Measurements from ENCODE around the gene PDXK. TPM values are rescaled to one million over a fixed set of nuclear protein-coding genes. Genes with fewer than 3 reads are reported as not detected.
"Not testable (repeated sequence)": the region's sequence is repeated elsewhere in the genome, so short reads cannot be mapped to it uniquely, and the experiment has no call there.

PDXK gene
- polyA plus RNA-seq, 4 donors = 65.4 to 105 (median 67.6) TPM

DNA sequence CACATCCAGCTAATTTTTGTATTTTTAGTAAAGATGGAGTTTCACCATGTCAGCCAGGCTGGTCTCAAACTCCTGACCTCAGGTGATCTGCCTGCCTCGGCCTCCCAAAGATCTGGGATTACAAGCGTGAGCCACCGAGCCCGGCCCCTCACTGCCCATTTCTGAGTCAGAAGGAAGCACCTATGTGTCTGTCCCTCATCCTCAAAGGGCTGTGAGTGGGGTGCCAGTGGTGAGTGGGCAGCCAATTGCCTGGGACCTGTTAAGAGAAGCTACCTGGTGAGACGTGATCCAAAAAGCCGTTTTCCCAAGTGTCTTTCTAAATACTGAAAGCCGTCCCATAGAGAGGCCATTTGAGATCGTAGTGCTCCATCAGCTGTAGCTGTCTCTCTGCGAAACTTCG, 27.1 kb upstream of the PDXK start:
- Histone ChIP-seq H3K9me3 (ENCODE audit: control insufficient read depth in 2 of 2, insufficient read depth in 1 of 2, low read depth in 1 of 2, low read length in 1 of 2) (no peaks in the 10 kb centered on the region), H3K4me1 (ENCODE audit: control insufficient read depth in 3 of 3, insufficient read depth in 2 of 3, low read depth in 1 of 3, low read length in 2 of 3) (no peaks in the 10 kb centered on the region), H3K27me3 (ENCODE audit: control insufficient read depth in 3 of 3, insufficient read depth in 3 of 3, low read length in 3 of 3) (no peaks in the 10 kb centered on the region), H3K36me3 (ENCODE audit: control insufficient read depth in 3 of 3, insufficient read depth in 2 of 3, low read depth in 1 of 3, low read length in 3 of 3) (peaks cover 9 to 88% (median 14%) of the 10 kb centered on the region in 3 donors), H3K4me3 (ENCODE audit: low read depth in 1 of 3, low read length in 3 of 3) (no peak overlapping the region), H3K27ac (ENCODE audit: low read depth in 1 of 3, low read length in 2 of 3) (no peak overlapping the region)
- DNase-seq (no peak), FAIRE-seq (no peak)
- 88 to 97% (median 96%) methylated on average over 10 of the region's 10 CpGs for WGBS, 3 donors

DNA sequence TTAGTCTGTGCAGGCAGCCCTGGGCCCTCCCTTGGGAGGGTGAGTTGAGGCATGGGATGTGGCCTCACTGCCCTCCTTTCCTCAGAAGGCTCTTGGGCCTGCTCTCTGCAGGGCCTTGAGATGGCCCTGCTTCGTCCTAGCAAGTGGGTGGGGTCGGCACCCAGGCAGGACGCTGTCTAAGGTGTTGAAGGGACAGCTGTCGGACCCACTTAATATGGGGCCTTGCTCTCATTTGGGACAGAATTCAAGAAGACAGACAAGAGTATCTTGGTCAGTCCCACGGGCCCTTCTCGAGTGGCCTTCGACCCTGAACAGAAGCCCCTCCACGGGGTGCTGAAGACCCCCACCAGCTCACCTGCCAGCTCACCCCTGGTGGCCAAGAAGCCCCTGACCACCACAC, 26.0 kb upstream of the PDXK start:
- H3K27me3 ChIP-seq (ENCODE audit: control insufficient read depth in 3 of 3, insufficient read depth in 3 of 3, low read length in 3 of 3) = no peaks in the 10 kb centered on the region
- no peak overlapping the region for H3K27ac ChIP-seq (ENCODE audit: low read depth in 1 of 3, low read length in 2 of 3)
- no peak overlapping the region for H3K4me3 ChIP-seq (ENCODE audit: low read depth in 1 of 3, low read length in 3 of 3)
- H3K9me3 ChIP-seq (ENCODE audit: control insufficient read depth in 2 of 2, insufficient read depth in 1 of 2, low read depth in 1 of 2, low read length in 1 of 2) = no peaks in the 10 kb centered on the region
- H3K36me3 ChIP-seq (ENCODE audit: control insufficient read depth in 3 of 3, insufficient read depth in 2 of 3, low read depth in 1 of 3, low read length in 3 of 3) = peaks cover 7 to 76% (median 11%) of the 10 kb centered on the region in 3 donors
- WGBS, 3 donors = 92 to 94% (median 93%) methylated on average over 8 of the region's 8 CpGs
- FAIRE-seq (no peak), DNase-seq (no peak)
- H3K4me1 ChIP-seq (ENCODE audit: control insufficient read depth in 3 of 3, insufficient read depth in 2 of 3, low read depth in 1 of 3, low read length in 2 of 3) = no peaks in the 10 kb centered on the region

DNA sequence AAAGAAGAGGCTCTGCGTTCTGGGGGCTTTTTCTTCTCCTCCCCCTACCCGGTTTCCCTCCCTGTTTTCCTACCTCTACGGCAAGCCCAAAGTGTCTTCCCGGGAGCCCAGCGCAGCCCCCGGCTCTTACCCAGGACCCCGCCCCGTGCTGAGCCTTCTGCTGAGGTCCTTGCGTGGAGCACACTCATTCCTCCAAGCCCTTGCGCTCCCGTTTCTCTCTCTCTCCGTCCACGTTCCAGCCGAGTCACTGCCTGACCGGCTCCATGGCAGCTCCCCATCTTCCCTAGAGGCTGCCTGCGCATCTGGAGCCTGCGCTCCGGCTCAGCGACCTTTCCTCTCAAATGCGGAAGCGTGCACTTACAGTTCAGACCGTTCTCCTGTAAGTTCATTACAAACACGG, 24.9 kb upstream of the PDXK start:
- Histone ChIP-seq H3K4me1 (ENCODE audit: control insufficient read depth in 3 of 3, insufficient read depth in 2 of 3, low read depth in 1 of 3, low read length in 2 of 3) (peaks cover 0 to 3% (median 0%) of the 10 kb centered on the region in 3 donors), H3K36me3 (ENCODE audit: control insufficient read depth in 3 of 3, insufficient read depth in 2 of 3, low read depth in 1 of 3, low read length in 3 of 3) (peaks cover 3 to 66% (median 4%) of the 10 kb centered on the region in 3 donors), H3K27ac (ENCODE audit: low read depth in 1 of 3, low read length in 2 of 3) (no peak overlapping the region), H3K9me3 (ENCODE audit: control insufficient read depth in 2 of 2, insufficient read depth in 1 of 2, low read depth in 1 of 2, low read length in 1 of 2) (no peaks in the 10 kb centered on the region), H3K27me3 (ENCODE audit: control insufficient read depth in 3 of 3, insufficient read depth in 3 of 3, low read length in 3 of 3) (no peaks in the 10 kb centered on the region), H3K4me3 (ENCODE audit: low read depth in 1 of 3, low read length in 3 of 3) (no peak overlapping the region)
- DNase-seq = no peak
- FAIRE-seq = no peak
- WGBS, 3 donors = 93 to 96% (median 95%) methylated on average over 23 of the region's 23 CpGs

DNA sequence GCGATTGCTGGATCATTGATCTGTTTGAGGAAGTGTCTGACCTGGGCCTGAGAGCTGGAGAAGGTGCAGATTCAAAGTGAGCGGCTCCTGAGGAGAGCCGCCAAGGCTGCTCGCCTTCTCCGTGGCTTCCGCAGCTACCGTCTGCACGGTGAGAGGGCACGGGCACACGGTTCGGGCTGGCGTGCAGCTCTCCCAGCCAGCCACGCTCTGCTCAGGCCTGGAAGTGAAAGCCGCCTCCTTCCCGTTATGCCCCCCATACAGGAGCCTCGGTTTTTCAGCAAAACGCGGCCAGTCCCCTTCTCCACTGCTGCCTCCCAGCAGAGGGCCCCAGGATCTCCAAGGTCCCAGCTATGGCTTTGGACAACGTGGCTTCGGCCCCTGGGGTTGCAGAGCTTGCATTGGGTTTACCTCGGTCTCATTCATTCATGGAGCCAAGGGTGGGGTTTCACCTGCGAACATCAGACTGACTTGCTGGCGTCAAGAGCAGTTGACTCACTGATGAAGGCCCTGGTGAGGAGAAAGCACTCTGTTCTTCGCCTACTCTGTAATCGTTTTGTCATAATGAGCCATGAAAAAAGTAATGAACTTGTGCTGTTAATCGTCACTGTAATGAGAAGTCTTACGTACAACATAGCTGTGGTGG, 24.4 kb upstream of the PDXK start:
- FAIRE-seq (no peak), DNase-seq (no peak)
- Histone ChIP-seq H3K4me1 (ENCODE audit: control insufficient read depth in 3 of 3, insufficient read depth in 2 of 3, low read depth in 1 of 3, low read length in 2 of 3) (peaks cover 0 to 6% (median 0%) of the 10 kb centered on the region in 3 donors), H3K9me3 (ENCODE audit: control insufficient read depth in 2 of 2, insufficient read depth in 1 of 2, low read depth in 1 of 2, low read length in 1 of 2) (no peaks in the 10 kb centered on the region), H3K4me3 (ENCODE audit: low read depth in 1 of 3, low read length in 3 of 3) (no peak overlapping the region), H3K27me3 (ENCODE audit: control insufficient read depth in 3 of 3, insufficient read depth in 3 of 3, low read length in 3 of 3) (no peaks in the 10 kb centered on the region), H3K36me3 (ENCODE audit: control insufficient read depth in 3 of 3, insufficient read depth in 2 of 3, low read depth in 1 of 3, low read length in 3 of 3) (peaks cover 3 to 60% (median 4%) of the 10 kb centered on the region in 3 donors), H3K27ac (ENCODE audit: low read depth in 1 of 3, low read length in 2 of 3) (no peak overlapping the region)
- 92 to 93% (median 92%) methylated on average over 25 to 27 of the region's 27 CpGs for WGBS, 3 donors

DNA sequence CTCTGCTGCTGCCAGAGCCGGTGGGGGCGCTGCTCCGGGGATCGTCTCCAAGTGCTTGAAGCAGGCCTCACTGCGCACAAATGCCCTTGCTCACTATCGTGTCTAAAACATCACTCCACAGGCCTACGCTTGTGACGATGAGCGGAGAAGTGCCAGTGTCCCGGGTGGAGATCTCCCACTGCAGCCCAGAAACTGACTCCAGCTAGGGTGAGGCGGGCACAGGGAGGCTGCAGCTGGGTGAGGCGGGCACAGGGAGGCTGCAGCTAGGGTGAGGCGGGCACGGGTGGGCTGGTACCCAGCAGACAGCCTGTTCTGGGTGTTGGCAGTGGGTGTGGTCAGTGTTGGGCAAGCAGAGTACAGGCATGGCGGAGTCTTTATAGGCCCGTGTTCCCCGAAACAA, 22.7 kb upstream of the PDXK start:
- 90 to 96% (median 93%) methylated on average over 17 of the region's 17 CpGs for WGBS, 3 donors

DNA sequence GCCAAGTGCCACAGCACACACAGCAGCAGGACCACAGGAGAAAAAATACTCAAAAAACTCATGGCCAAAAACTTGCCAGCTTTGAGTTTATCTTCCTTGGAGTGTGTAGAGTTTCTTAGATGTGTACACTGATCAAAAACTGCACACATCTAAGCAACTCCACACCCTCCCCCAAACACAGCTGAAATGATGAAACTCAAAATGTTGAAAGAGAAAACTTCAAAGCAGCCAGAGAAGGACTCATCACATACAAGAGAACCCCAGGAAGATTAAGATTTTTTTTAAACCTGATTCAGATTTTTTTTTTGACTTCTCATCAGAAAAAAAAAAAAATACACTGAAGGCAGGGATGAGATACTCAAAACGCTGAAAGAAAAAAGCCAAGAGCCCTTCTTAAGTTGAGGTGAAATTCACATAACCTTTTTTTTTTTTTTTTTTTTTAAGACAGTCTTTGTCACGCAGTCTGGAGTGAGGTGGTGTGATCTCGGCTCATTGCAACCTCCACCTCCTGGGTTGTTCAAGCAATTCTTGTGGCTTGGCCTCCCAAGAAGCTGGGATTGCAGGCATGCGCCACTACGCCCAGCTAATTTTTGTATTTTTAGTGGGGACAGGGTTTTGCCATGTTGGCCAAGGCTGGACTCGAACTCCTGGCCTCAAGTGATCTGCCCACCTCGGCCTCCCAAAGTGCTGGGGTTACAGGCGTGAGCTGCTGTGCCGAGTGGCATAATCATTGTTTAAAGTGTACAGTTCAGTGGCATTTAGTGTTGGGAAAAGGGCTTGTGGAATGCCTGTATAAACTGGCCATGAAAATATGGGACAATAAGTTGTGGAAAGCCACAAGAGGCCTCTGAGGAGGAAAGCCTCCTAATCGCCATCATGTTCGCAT, 20.9 kb upstream of the PDXK start:
- H3K9me3 ChIP-seq (ENCODE audit: control insufficient read depth in 2 of 2, insufficient read depth in 1 of 2, low read depth in 1 of 2, low read length in 1 of 2) = no peaks in the 10 kb centered on the region
- H3K27me3 ChIP-seq (ENCODE audit: control insufficient read depth in 3 of 3, insufficient read depth in 3 of 3, low read length in 3 of 3) = no peaks in the 10 kb centered on the region
- FAIRE-seq (no peak), DNase-seq (no peak)
- H3K4me3 ChIP-seq (ENCODE audit: low read depth in 1 of 3, low read length in 3 of 3) = no peak overlapping the region
- H3K27ac ChIP-seq (ENCODE audit: low read depth in 1 of 3, low read length in 2 of 3) = no peak overlapping the region
- peaks cover 0 to 16% (median 2%) of the 10 kb centered on the region in 3 donors for H3K4me1 ChIP-seq (ENCODE audit: control insufficient read depth in 3 of 3, insufficient read depth in 2 of 3, low read depth in 1 of 3, low read length in 2 of 3)
- 85 to 88% (median 88%) methylated on average over 11 of the region's 11 CpGs for WGBS, 3 donors
- H3K36me3 ChIP-seq (ENCODE audit: control insufficient read depth in 3 of 3, insufficient read depth in 2 of 3, low read depth in 1 of 3, low read length in 3 of 3) = peaks cover 0 to 29% (median 4%) of the 10 kb centered on the region in 3 donors

More for the DNA sequence above, 22.7 kb upstream of the PDXK start:
- Histone ChIP-seq H3K9me3 (ENCODE audit: control insufficient read depth in 2 of 2, insufficient read depth in 1 of 2, low read depth in 1 of 2, low read length in 1 of 2) (no peaks in the 10 kb centered on the region), H3K27ac (ENCODE audit: low read depth in 1 of 3, low read length in 2 of 3) (no peak overlapping the region), H3K27me3 (ENCODE audit: control insufficient read depth in 3 of 3, insufficient read depth in 3 of 3, low read length in 3 of 3) (no peaks in the 10 kb centered on the region), H3K36me3 (ENCODE audit: control insufficient read depth in 3 of 3, insufficient read depth in 2 of 3, low read depth in 1 of 3, low read length in 3 of 3) (peaks cover 3 to 43% (median 4%) of the 10 kb centered on the region in 3 donors), H3K4me3 (ENCODE audit: low read depth in 1 of 3, low read length in 3 of 3) (no peak overlapping the region), H3K4me1 (ENCODE audit: control insufficient read depth in 3 of 3, insufficient read depth in 2 of 3, low read depth in 1 of 3, low read length in 2 of 3) (peaks cover 0 to 6% (median 0%) of the 10 kb centered on the region in 3 donors)
- DNase-seq (no peak), FAIRE-seq (no peak)

DNA sequence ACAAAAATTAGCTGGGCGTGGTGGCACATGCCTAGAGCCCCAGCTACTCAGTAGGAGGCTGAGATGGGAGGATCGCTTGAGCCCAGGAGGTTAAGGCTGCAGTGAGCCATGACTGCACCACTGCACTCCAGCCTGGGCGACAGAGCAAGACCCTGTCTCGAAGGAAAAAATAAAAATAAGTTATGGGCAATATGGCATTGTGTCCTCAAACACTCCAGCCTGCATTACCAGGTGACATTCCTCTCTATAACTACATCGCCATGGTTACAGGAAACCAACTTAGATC, 19.5 kb upstream of the PDXK start:
- not testable (repeated sequence) for FAIRE-seq; H3K4me3 ChIP-seq (ENCODE audit: low read depth in 1 of 3, low read length in 3 of 3); H3K27ac ChIP-seq (ENCODE audit: low read depth in 1 of 3, low read length in 2 of 3); H3K27me3 ChIP-seq (ENCODE audit: control insufficient read depth in 3 of 3, insufficient read depth in 3 of 3, low read length in 3 of 3); H3K9me3 ChIP-seq (ENCODE audit: control insufficient read depth in 2 of 2, insufficient read depth in 1 of 2, low read depth in 1 of 2, low read length in 1 of 2); DNase-seq
- WGBS, 3 donors = 90 to 95% (median 94%) methylated on average over 5 of the region's 5 CpGs
- peaks cover 0 to 24% (median 2%) of the 10 kb centered on the region in 3 donors for H3K4me1 ChIP-seq (ENCODE audit: control insufficient read depth in 3 of 3, insufficient read depth in 2 of 3, low read depth in 1 of 3, low read length in 2 of 3)
- peaks cover 0 to 15% (median 0%) of the 10 kb centered on the region in 3 donors for H3K36me3 ChIP-seq (ENCODE audit: control insufficient read depth in 3 of 3, insufficient read depth in 2 of 3, low read depth in 1 of 3, low read length in 3 of 3)

DNA sequence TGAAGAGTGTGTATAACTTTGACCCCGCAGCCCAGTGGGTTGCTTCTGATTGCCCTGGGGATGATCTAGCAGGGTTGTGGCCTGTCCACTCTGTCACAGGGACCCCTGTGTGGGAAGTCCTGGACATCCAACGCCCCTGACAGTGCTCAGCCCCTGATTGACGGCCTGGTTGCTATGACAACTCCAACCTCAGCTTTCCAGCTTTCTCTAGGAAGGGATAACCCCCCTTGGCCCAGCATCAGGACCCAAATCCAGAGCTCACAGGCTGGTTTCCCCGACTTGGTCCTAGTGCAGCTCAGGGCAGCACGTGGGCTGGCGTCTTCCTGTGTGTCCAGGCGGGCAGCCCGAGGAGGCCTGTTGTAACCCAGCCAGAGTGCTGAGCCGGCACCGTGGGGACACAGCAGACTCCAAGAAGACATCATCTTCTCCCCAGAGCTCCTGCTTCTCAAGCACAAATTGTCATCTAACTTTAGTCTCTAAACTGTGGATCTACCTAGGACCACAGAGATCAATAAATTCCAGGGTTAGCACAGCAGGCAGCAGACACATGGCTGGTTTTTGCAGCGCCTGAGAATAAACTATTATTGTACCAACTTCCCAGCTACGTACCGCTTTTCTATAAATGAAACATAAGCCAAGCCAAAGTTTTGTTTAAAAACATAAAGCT, 18.9 kb upstream of the PDXK start:
- no peak for FAIRE-seq

More for the DNA sequence above, 18.9 kb upstream of the PDXK start:
- Histone ChIP-seq H3K27ac (ENCODE audit: low read depth in 1 of 3, low read length in 2 of 3) (no peak overlapping the region), H3K4me3 (ENCODE audit: low read depth in 1 of 3, low read length in 3 of 3) (no peak overlapping the region), H3K9me3 (ENCODE audit: control insufficient read depth in 2 of 2, insufficient read depth in 1 of 2, low read depth in 1 of 2, low read length in 1 of 2) (no peaks in the 10 kb centered on the region), H3K4me1 (ENCODE audit: control insufficient read depth in 3 of 3, insufficient read depth in 2 of 3, low read depth in 1 of 3, low read length in 2 of 3) (peaks cover 0 to 24% (median 2%) of the 10 kb centered on the region in 3 donors), H3K27me3 (ENCODE audit: control insufficient read depth in 3 of 3, insufficient read depth in 3 of 3, low read length in 3 of 3) (no peaks in the 10 kb centered on the region), H3K36me3 (ENCODE audit: control insufficient read depth in 3 of 3, insufficient read depth in 2 of 3, low read depth in 1 of 3, low read length in 3 of 3) (peaks cover 0 to 12% (median 0%) of the 10 kb centered on the region in 3 donors)
- 79 to 85% (median 84%) methylated on average over 13 of the region's 13 CpGs for WGBS, 3 donors
- no peak for DNase-seq
